Thyroid gland (tissue), 4 donors: ENCODE data around the gene ACAD9. TPM values are rescaled to one million over a fixed set of nuclear protein-coding genes. Genes with fewer than 3 reads are reported as not detected.

Experiments
- DNase-seq, 2 donors: peaks; one replicate each; pipeline ENCODE4 v3.0.0-alpha.2; 2019
- H3K27ac ChIP-seq, 3 donors: fragments of 200-600 bp; sonication (generic); 1 replicate in 2 of 3; 2 replicates in 1 of 3; pipeline ENCODE4 v1.5.1; 2016 to 2019; ENCODE audit warnings: mild to moderate bottlenecking in 1 of 3, moderate library complexity in 1 of 3
- H3K27me3 ChIP-seq: fragments of 200-600 bp; sonication (generic); one replicate; pipeline ENCODE4 v1.5.1; 2019
- H3K36me3 ChIP-seq, 2 donors: fragments of 200-600 bp; sonication (generic); one replicate each; pipeline ENCODE4 v1.5.1; 2016 to 2019
- H3K4me1 ChIP-seq, 2 donors: fragments of 200-600 bp; sonication (generic); one replicate each; pipeline ENCODE4 v1.5.1; 2017 to 2019
- H3K4me3 ChIP-seq, 3 donors: fragments of 200-600 bp; sonication (generic); replicated peaks in 1 of 3; 1 replicate in 2 of 3; 2 replicates in 1 of 3; pipeline ENCODE4 v1.5.1; 2016; ENCODE audit warnings: mild to moderate bottlenecking in 1 of 3
- H3K9me3 ChIP-seq: fragments of 200-600 bp; sonication (generic); one replicate; pipeline ENCODE4 v1.5.1; 2017
- CTCF ChIP-seq, 6 experiments: fragments of 200-600 bp in 3 of 6; fragments of 450-650 bp in 3 of 6; sonication (generic) in 3 of 6; IDR thresholded peaks; one replicate each; pipeline ENCODE4 v1.5.1; 2016 to 2019; ENCODE audit warnings: antibody characterized with exemption in 6 of 6, mild to moderate bottlenecking in 2 of 6, inconsistent platforms in 1 of 6, moderate library complexity in 1 of 6
- POLR2A ChIP-seq, 2 donors: fragments of 450-650 bp; IDR thresholded peaks; one replicate each; pipeline ENCODE4 v1.6.1; 2017; ENCODE audit warnings: antibody characterized with exemption in 2 of 2, mild to moderate bottlenecking in 2 of 2, moderate library complexity in 1 of 2
- WGBS, 2 donors: methylation state at CpG; one replicate each; pipeline ENCODE4 v1.1.5; 2017; 5-methylcytosine and 5-hydroxymethylcytosine counted together
- intact Hi-C: fragments of 100-400 bp; cut with DNase I; formaldehyde crosslinking; loops from one replicate; pipeline ENCODE4 v1.15.1; 2023
- total RNA-seq, 4 donors: library from RNA; depleted of rRNA; stranded (reverse); fragments of >200 nt; gene quantifications; one replicate each; pipeline ENCODE4 v1.2.3, GENCODE V29; 2016

Gene ACAD9
- total RNA-seq, 4 donors from 2014 or later, result 38.4 to 78.8 (median 61.0) TPM

- no peak for TF ChIP-seq CTCF (IDR thresholded peaks at IDR 0.05)
- no peak for TF ChIP-seq POLR2A (IDR thresholded peaks at IDR 0.05)
- Histone ChIP-seq H3K36me3 (peaks cover 78 to 85% of the 10 kb centered on the region in 2 donors), H3K27ac (no peak overlapping the region), H3K4me1 (no peaks in the 10 kb centered on the region), H3K4me3 (no peak overlapping the region), H3K27me3 (no peaks in the 10 kb centered on the region), H3K9me3 (no peaks in the 10 kb centered on the region)
- intact Hi-C loops, result no loop called here
- no peak for DNase-seq
- 95 to 100% methylated on average over 2 to 9 of the region's 15 CpGs for WGBS, 2 donors
Observed at GRCh38 chr3:128907706-128908445, 28.5 kb downstream of the ACAD9 start.

- 100% methylated on average over 2 of the region's 6 CpGs; no CpG with 5 or more reads in 1 of the 2 donors for WGBS, 2 donors
- H3K9me3 ChIP-seq, result no peaks in the 10 kb centered on the region
- no peak for DNase-seq
- no peak for TF ChIP-seq POLR2A (IDR thresholded peaks at IDR 0.05)
- no peak for TF ChIP-seq CTCF (IDR thresholded peaks at IDR 0.05)
- H3K4me3 ChIP-seq, result no peak overlapping the region
- H3K27ac ChIP-seq, result no peak overlapping the region
- H3K27me3 ChIP-seq, result no peaks in the 10 kb centered on the region
- H3K36me3 ChIP-seq, result peaks cover 78 to 82% of the 10 kb centered on the region in 2 donors
- no peaks in the 10 kb centered on the region for H3K4me1 ChIP-seq
- intact Hi-C loops, result no loop called here
Observed at GRCh38 chr3:128908951-128909350, 29.5 kb downstream of the ACAD9 start.

- Histone ChIP-seq H3K4me3 (no peak overlapping the region), H3K27ac (no peak overlapping the region), H3K27me3 (no peaks in the 10 kb centered on the region), H3K36me3 (peaks cover 77 to 79% of the 10 kb centered on the region in 2 donors), H3K4me1 (no peaks in the 10 kb centered on the region), H3K9me3 (no peaks in the 10 kb centered on the region)
- TF ChIP-seq CTCF (IDR thresholded peaks at IDR 0.05) (no peak), POLR2A (IDR thresholded peaks at IDR 0.05) (no peak)
- intact Hi-C loops, result no loop called here
- 91 to 99% methylated on average over 12 to 13 of the region's 13 CpGs for WGBS, 2 donors
- DNase-seq, result no peak
Observed at GRCh38 chr3:128910006-128910405, 30.6 kb downstream of the ACAD9 start.

- intact Hi-C loops, result no loop called here
- no peaks in the 10 kb centered on the region for H3K27me3 ChIP-seq
- no peak for TF ChIP-seq CTCF (IDR thresholded peaks at IDR 0.05)
- no peak for TF ChIP-seq POLR2A (IDR thresholded peaks at IDR 0.05)
- no peaks in the 10 kb centered on the region for H3K9me3 ChIP-seq
- H3K36me3 ChIP-seq, result peaks cover 65 to 70% of the 10 kb centered on the region in 2 donors
- 83 to 93% methylated on average over 5 to 7 of the region's 7 CpGs for WGBS, 2 donors
- H3K27ac ChIP-seq, result no peak overlapping the region
- H3K4me1 ChIP-seq, result no peaks in the 10 kb centered on the region
- H3K4me3 ChIP-seq, result no peak overlapping the region
- no peak for DNase-seq
Observed at GRCh38 chr3:128911911-128912310, 32.5 kb downstream of the ACAD9 start.

- no peak overlapping the region for H3K4me3 ChIP-seq
- no peak for DNase-seq
- H3K36me3 ChIP-seq, result peaks cover 39 to 40% of the 10 kb centered on the region in 2 donors
- WGBS, 2 donors, result 96% methylated on average over 10 of the region's 10 CpGs
- H3K27ac ChIP-seq, result no peak overlapping the region
- H3K9me3 ChIP-seq, result no peaks in the 10 kb centered on the region
- H3K4me1 ChIP-seq, result no peaks in the 10 kb centered on the region
- TF ChIP-seq CTCF (IDR thresholded peaks at IDR 0.05) (no peak), POLR2A (IDR thresholded peaks at IDR 0.05) (no peak)
- H3K27me3 ChIP-seq, result no peaks in the 10 kb centered on the region
- intact Hi-C loops, result no loop called here
Observed at GRCh38 chr3:128914966-128915645, 35.7 kb downstream of the ACAD9 start.
